Neural cell (in vitro differentiated cells): ENCODE measurements around the gene TNFAIP1.
A peak's percentile ranks its signal among the peaks of the same experiment; 100 is the strongest.

Experiments used
- EP300 ChIP-seq: fragments of 450-650 bp; conservative IDR thresholded peaks from 2 replicates; pipeline ENCODE4 v1.6.1; 2014; ENCODE audit warnings: antibody characterized with exemption, mild to moderate bottlenecking, moderate library complexity; ENCODE audit not compliant: poor library complexity, severe bottlenecking
- EZH2 ChIP-seq: fragments of 200-600, 300-800 bp; shearing (Covaris generic), sonication (generic); IDR thresholded peaks from 2 replicates; pipeline ENCODE4 v1.6.1; 2014; ENCODE audit warnings: antibody characterized with exemption, low read length, borderline replicate concordance, mild to moderate bottlenecking; ENCODE audit not compliant: insufficient read depth, poor library complexity, severe bottlenecking
- MXI1 ChIP-seq: fragments of 450-650 bp; conservative IDR thresholded peaks from 2 replicates; pipeline ENCODE4 v1.6.1; 2014; ENCODE audit warnings: antibody characterized with exemption, mild to moderate bottlenecking; ENCODE audit not compliant: poor library complexity, severe bottlenecking
- POLR2AphosphoS5 ChIP-seq: IDR thresholded peaks from 2 replicates; pipeline ENCODE4 v1.6.1; 2012
- RAD21 ChIP-seq: fragments of 450-650 bp; conservative IDR thresholded peaks from 2 replicates; pipeline ENCODE4 v1.6.1; 2014; ENCODE audit warnings: antibody characterized with exemption, mild to moderate bottlenecking, moderate library complexity
- SMC3 ChIP-seq: fragments of 450-650 bp; conservative IDR thresholded peaks from 2 replicates; pipeline ENCODE4 v1.6.1; 2014; ENCODE audit warnings: antibody characterized with exemption, mild to moderate bottlenecking, moderate library complexity; ENCODE audit not compliant: poor library complexity
- TAF1 ChIP-seq: IDR thresholded peaks from 2 replicates; pipeline ENCODE4 v1.6.1; 2012; ENCODE audit warnings: low read depth
- TF ChIP-seq, protein P1 (sequence below): fragments of 450-650 bp; IDR thresholded peaks from 2 replicates; pipeline ENCODE4 v1.5.1; 2014; ENCODE audit warnings: antibody characterized with exemption, mild to moderate bottlenecking, moderate library complexity; ENCODE audit not compliant: poor library complexity, severe bottlenecking
- TF ChIP-seq, protein P2 (sequence below): IDR thresholded peaks from 2 replicates; pipeline ENCODE4 v1.6.1; 2012; ENCODE audit warnings: borderline replicate concordance

DNA sequence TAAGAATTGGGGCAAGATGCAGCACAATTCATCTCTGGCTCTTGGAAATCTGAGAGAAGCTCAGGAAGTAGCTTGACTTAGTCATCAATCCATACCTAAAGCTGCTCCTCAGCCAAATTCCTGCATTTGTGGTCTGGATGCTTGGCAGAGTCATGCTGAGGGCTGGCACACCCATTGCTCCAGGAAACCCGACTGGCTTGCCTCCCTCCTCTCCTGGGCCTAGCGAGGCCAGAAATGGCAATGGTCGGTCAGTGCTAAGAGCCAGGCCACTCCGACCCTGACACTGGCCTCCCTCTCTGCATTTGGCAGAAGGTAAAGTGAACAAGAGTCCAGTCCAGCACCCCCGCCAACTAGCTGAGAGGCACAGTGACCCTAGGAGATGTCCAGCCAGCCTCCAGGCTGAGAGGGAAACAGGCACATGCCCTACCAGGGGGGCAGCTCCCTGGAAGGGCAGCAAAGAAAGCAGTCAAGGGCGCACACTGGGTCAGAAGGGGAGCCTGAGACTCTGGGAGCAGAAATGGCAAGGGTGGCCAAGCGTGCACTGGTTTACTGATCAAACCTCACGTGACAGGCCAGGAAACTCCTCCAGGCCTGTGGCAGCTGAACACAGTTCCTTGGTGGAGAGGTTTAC lies 11.8 kb downstream of the TNFAIP1 start:
- TF ChIP-seq, protein P1, sequence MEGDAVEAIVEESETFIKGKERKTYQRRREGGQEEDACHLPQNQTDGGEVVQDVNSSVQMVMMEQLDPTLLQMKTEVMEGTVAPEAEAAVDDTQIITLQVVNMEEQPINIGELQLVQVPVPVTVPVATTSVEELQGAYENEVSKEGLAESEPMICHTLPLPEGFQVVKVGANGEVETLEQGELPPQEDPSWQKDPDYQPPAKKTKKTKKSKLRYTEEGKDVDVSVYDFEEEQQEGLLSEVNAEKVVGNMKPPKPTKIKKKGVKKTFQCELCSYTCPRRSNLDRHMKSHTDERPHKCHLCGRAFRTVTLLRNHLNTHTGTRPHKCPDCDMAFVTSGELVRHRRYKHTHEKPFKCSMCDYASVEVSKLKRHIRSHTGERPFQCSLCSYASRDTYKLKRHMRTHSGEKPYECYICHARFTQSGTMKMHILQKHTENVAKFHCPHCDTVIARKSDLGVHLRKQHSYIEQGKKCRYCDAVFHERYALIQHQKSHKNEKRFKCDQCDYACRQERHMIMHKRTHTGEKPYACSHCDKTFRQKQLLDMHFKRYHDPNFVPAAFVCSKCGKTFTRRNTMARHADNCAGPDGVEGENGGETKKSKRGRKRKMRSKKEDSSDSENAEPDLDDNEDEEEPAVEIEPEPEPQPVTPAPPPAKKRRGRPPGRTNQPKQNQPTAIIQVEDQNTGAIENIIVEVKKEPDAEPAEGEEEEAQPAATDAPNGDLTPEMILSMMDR = no peak
- TF ChIP-seq TAF1 (no peak), EZH2 (no peak), EP300 (no peak), POLR2AphosphoS5 (peak; percentile 14), MXI1 (no peak), SMC3 (no peak), RAD21 (no peak)
- TF ChIP-seq, protein P2, sequence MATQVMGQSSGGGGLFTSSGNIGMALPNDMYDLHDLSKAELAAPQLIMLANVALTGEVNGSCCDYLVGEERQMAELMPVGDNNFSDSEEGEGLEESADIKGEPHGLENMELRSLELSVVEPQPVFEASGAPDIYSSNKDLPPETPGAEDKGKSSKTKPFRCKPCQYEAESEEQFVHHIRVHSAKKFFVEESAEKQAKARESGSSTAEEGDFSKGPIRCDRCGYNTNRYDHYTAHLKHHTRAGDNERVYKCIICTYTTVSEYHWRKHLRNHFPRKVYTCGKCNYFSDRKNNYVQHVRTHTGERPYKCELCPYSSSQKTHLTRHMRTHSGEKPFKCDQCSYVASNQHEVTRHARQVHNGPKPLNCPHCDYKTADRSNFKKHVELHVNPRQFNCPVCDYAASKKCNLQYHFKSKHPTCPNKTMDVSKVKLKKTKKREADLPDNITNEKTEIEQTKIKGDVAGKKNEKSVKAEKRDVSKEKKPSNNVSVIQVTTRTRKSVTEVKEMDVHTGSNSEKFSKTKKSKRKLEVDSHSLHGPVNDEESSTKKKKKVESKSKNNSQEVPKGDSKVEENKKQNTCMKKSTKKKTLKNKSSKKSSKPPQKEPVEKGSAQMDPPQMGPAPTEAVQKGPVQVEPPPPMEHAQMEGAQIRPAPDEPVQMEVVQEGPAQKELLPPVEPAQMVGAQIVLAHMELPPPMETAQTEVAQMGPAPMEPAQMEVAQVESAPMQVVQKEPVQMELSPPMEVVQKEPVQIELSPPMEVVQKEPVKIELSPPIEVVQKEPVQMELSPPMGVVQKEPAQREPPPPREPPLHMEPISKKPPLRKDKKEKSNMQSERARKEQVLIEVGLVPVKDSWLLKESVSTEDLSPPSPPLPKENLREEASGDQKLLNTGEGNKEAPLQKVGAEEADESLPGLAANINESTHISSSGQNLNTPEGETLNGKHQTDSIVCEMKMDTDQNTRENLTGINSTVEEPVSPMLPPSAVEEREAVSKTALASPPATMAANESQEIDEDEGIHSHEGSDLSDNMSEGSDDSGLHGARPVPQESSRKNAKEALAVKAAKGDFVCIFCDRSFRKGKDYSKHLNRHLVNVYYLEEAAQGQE = no peak
